ENCODE data around the gene CENPE. TPM values are rescaled to one million over a fixed set of nuclear protein-coding genes. Genes with fewer than 3 reads are reported as not detected.

The CENPE gene
- total and polyA plus RNA-seq, 2 of the 8 experiments (the other 6 are each of a cell fraction or from before 2014, with no cell fraction given): 2.1 to 49.0 TPM

DNA sequence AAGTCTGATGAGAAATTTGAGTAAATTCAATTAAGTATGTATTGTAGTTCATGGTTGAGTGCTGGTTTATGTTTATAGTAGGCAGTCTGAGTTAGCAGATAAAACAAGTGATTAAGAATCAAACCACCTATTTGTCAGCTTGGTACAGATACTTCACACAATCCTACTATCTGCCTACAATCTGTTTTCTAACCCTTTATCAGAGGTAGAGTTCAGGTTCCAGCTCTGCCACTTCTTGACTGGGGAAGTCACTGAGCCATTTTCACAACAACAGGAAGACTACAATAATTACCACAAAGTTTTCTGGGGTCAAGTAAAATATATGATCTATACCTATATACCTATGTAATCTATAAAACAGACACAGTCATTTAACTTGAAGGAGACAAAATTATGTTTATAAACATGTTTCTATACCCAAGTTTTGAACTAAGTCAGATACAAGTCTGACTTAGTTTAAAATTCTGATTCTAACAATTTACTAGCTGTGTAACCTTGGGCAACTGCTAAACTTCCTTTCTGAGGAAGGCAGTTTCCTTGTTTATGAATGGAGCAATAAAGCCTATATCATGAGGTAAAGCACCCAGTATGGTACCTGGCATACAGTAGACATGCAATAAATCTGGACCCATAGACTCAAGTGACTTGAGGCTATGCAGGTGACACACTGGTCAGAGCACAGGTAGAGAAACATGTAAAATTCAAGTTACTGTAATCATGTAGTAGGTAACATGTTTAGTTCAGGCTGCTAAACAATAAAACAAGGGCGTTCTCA, 61.3 kb downstream of the CENPE start:
- Histone ChIP-seq H3K36me3 (ENCODE audit: control insufficient read depth in 2 of 4, insufficient read depth in 4 of 4, low read length in 3 of 4) (peaks cover 8 to 64% (median 41%) of the 10 kb centered on the region in 4 experiments), H2BK12ac (ENCODE audit: low read depth, low read length) (no peak overlapping the region), H3K18ac (ENCODE audit: extremely low read depth, low read length) (no peak overlapping the region), H3K9ac (replicated peaks in 1 of 4; ENCODE audit: extremely low read depth in 1 of 4, low read depth in 3 of 4, low read length in 3 of 4) (no peak overlapping the region), H2BK20ac (ENCODE audit: low read length) (no peak overlapping the region), H2AFZ (ENCODE audit: low read length) (no peak overlapping the region), H3K27me3 (replicated peaks in 1 of 4; ENCODE audit: control insufficient read depth in 3 of 4, extremely low read depth in 1 of 4, insufficient read depth in 3 of 4, low read length in 3 of 4) (no peaks in the 10 kb centered on the region), H3K4me3 (ENCODE audit: extremely low read depth in 1 of 4, insufficient read depth in 2 of 4, low read depth in 3 of 4, low read length in 4 of 4) (no peak overlapping the region), H3K79me1 (ENCODE audit: low read depth, low read length) (no peaks in the 10 kb centered on the region), H4K8ac (ENCODE audit: extremely low read depth, insufficient read depth, low read length) (no peak overlapping the region), H3K4me2 (ENCODE audit: insufficient read depth in 1 of 2, low read depth in 2 of 2, low read length in 2 of 2) (no peak overlapping the region), H2BK5ac (ENCODE audit: low read depth, low read length) (no peak overlapping the region), H3K27ac (ENCODE audit: low read depth, low read length) (no peak overlapping the region), H2AK5ac (ENCODE audit: low read depth, low read length) (no peak overlapping the region), H3K79me2 (ENCODE audit: control insufficient read depth in 1 of 2, insufficient read depth in 2 of 2, low read length in 2 of 2) (no peaks in the 10 kb centered on the region), H4K5ac (ENCODE audit: insufficient read length, low read depth, low read length) (no peak overlapping the region), H3K4ac (replicated peaks; ENCODE audit: insufficient read length, low read depth, low read length) (no peak overlapping the region), H2BK15ac (ENCODE audit: low read length) (no peak overlapping the region), H2BK120ac (replicated peaks; ENCODE audit: low read depth, low read length) (no peak overlapping the region), H3K14ac (ENCODE audit: insufficient read length) (no peak overlapping the region), H4K20me1 (replicated peaks in 1 of 2; ENCODE audit: control insufficient read depth in 1 of 2, insufficient read depth in 2 of 2, low read length in 2 of 2) (no peaks in the 10 kb centered on the region), H3K23ac (ENCODE audit: insufficient read length) (no peak overlapping the region), H3K4me1 (replicated peaks in 1 of 4; ENCODE audit: control insufficient read depth in 3 of 4, insufficient read depth in 4 of 4, low read length in 3 of 4) (no peaks in the 10 kb centered on the region), H3K23me2 (ENCODE audit: low read depth, low read length) (no peaks in the 10 kb centered on the region), H4K91ac (replicated peaks; ENCODE audit: insufficient read length, low read length) (no peak overlapping the region), H3K9me3 (ENCODE audit: insufficient read depth in 2 of 2, low read depth in 1 of 2, low read length in 1 of 2) (no peaks in the 10 kb centered on the region), H3K56ac (replicated peaks; ENCODE audit: insufficient read length, low read depth, low read length) (no peak overlapping the region)
- WGBS, 2 experiments (ENCODE audit: extremely low coverage in 1 of 2, insufficient coverage in 1 of 2, insufficient read length in 1 of 2, insufficient replicate concordance in 2 of 2, low coverage in 1 of 2, low lambda C conversion rate in 2 of 2, missing lambda C conversion rate in 1 of 2): 94% methylated on average over 1 of the region's 1 CpG; no CpG with 5 or more reads in 1 of the 2 experiments
- TF ChIP-seq CBX8 (IDR thresholded peaks at IDR 0.05; ENCODE audit: borderline replicate concordance, low read depth, low read length) (no peak), TCF12 (IDR thresholded peaks at IDR 0.05; ENCODE audit: low read depth, low read length) (no peak), EZH2 (IDR thresholded peaks at IDR 0.05; ENCODE audit: low read depth, low read length, severe bottlenecking) (no peak), NRF1 (IDR thresholded peaks at IDR 0.05; ENCODE audit: low read depth, low read length) (no peak)
- no peak for DNase-seq (ENCODE audit: low read depth in 1 of 2, low spot score in 2 of 2)
- ChIA-PET CTCF (ENCODE audit: partially characterized antibody) (no interaction called here), POLR2A (ENCODE audit: partially characterized antibody) (no interaction called here)
- no peak for FAIRE-seq

Measured in H1 (cell line).